ENCODE data around the gene NR2F1-AS1. TPM values are rescaled to one million over a fixed set of nuclear protein-coding genes. Genes with fewer than 3 reads are reported as not detected.
A peak's percentile ranks its signal among the peaks of the same experiment; 100 is the strongest.

The NR2F1-AS1 gene
- polyA plus RNA-seq, 2 of the 4 experiments (the other 2 are of a cell fraction): 5.5 to 8.3 TPM

GRCh38 chr5:93611976-93612854, 31.2 kb upstream of the NR2F1-AS1 start:
- CTCF ChIA-PET: interaction anchor here (0.7 to 1.6 kb wide), 5 partner anchors 8 to 1125 kb away, joined by 3 to 4 read pairs (median 3); no protein-coding TSS in a partner anchor
- 9% methylated on average over 37 of the region's 43 CpGs for WGBS (ENCODE audit: missing lambda C conversion rate)
- Histone ChIP-seq H3K4me2 (peak overlapping the region; percentile 90), H3K9me3 (no peaks in the 10 kb centered on the region), H3K4me3 (peak overlapping the region; percentile 31), H3K4me1 (peaks cover 16% of the 10 kb centered on the region; the same call in 2 of the 3 replicates), H3K27ac (no peak overlapping the region)
- DNase-seq (ENCODE audit: low read depth in 1 of 2, low spot score in 1 of 2) (peak in 1 of 2 experiments; percentile 31), FAIRE-seq (no peak), ATAC-seq (peak; percentile 62 to 77; a peak in 5 of 6 replicates)
- POLR2A ChIA-PET: interaction anchor here (0.6 kb wide), 1 partner anchor 249 kb away, joined by 3 read pairs; no protein-coding TSS in a partner anchor
- TF ChIP-seq REST (IDR thresholded peaks at IDR 0.05) (peak; percentile 84), PHF8 (IDR thresholded peaks at IDR 0.05; ENCODE audit: borderline replicate concordance, low read depth) (no peak), HOXB13 (CRISPR knock-in tag; IDR thresholded peaks at IDR 0.05; ENCODE audit: low read depth) (no peak), CBX8 (IDR thresholded peaks at IDR 0.05) (no peak)
- TF ChIP-seq, protein P1, sequence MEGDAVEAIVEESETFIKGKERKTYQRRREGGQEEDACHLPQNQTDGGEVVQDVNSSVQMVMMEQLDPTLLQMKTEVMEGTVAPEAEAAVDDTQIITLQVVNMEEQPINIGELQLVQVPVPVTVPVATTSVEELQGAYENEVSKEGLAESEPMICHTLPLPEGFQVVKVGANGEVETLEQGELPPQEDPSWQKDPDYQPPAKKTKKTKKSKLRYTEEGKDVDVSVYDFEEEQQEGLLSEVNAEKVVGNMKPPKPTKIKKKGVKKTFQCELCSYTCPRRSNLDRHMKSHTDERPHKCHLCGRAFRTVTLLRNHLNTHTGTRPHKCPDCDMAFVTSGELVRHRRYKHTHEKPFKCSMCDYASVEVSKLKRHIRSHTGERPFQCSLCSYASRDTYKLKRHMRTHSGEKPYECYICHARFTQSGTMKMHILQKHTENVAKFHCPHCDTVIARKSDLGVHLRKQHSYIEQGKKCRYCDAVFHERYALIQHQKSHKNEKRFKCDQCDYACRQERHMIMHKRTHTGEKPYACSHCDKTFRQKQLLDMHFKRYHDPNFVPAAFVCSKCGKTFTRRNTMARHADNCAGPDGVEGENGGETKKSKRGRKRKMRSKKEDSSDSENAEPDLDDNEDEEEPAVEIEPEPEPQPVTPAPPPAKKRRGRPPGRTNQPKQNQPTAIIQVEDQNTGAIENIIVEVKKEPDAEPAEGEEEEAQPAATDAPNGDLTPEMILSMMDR (IDR thresholded peaks at IDR 0.05): no peak
- TF ChIP-seq, protein P2, sequence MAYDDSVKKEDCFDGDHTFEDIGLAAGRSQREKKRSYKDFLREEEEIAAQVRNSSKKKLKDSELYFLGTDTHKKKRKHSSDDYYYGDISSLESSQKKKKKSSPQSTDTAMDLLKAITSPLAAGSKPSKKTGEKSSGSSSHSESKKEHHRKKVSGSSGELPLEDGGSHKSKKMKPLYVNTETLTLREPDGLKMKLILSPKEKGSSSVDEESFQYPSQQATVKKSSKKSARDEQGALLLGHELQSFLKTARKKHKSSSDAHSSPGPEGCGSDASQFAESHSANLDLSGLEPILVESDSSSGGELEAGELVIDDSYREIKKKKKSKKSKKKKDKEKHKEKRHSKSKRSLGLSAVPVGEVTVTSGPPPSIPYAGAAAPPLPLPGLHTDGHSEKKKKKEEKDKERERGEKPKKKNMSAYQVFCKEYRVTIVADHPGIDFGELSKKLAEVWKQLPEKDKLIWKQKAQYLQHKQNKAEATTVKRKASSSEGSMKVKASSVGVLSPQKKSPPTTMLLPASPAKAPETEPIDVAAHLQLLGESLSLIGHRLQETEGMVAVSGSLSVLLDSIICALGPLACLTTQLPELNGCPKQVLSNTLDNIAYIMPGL (CRISPR knock-in tag; IDR thresholded peaks at IDR 0.05; ENCODE audit: borderline replicate concordance): no peak

GRCh38 chr5:93611273-93611975, 30.4 kb upstream of the NR2F1-AS1 start:
- ChIA-PET CTCF (interaction anchor here (0.7 to 1.6 kb wide), 4 partner anchors 9 to 1126 kb away, joined by 3 to 4 read pairs (median 4); no protein-coding TSS in a partner anchor), POLR2A (no interaction called here)
- Histone ChIP-seq H3K4me3 (peak overlapping the region; percentile 31), H3K4me1 (peaks cover 19% of the 10 kb centered on the region; the same call in 2 of the 3 replicates), H3K4me2 (peak overlapping the region; percentile 90), H3K9me3 (no peaks in the 10 kb centered on the region), H3K27ac (no peak overlapping the region)
- no peak for FAIRE-seq
- peak; percentile 98 for TF ChIP-seq CBX8 (IDR thresholded peaks at IDR 0.05)
- no peak for TF ChIP-seq EP300 (IDR thresholded peaks at IDR 0.05)
- TF ChIP-seq RNF2 (IDR thresholded peaks at IDR 0.05; ENCODE audit: borderline replicate concordance, low read depth): peak; percentile 99
- peak; percentile 9 for TF ChIP-seq ZFP36 (IDR thresholded peaks at IDR 0.05; ENCODE audit: borderline replicate concordance, partially characterized antibody)
- DNase-seq (ENCODE audit: low read depth in 1 of 2, low spot score in 1 of 2): peak in 1 of 2 experiments; percentile 11
- 24% methylated on average over 9 of the region's 9 CpGs for WGBS (ENCODE audit: missing lambda C conversion rate)
- ATAC-seq: no peak

Measured in A549 (cell line).